Thyroid gland (tissue), 4 donors: ENCODE data around the gene FAM120A.

Experiments used
- CTCF ChIP-seq, 6 experiments: fragments of 200-600 bp in 3 of 6; fragments of 450-650 bp in 3 of 6; sonication (generic) in 3 of 6; IDR thresholded peaks; one replicate each; pipeline ENCODE4 v1.5.1; 2016 to 2019; ENCODE audit warnings: antibody characterized with exemption in 6 of 6, mild to moderate bottlenecking in 2 of 6, inconsistent platforms in 1 of 6, moderate library complexity in 1 of 6
- POLR2A ChIP-seq, 2 donors: fragments of 450-650 bp; IDR thresholded peaks; one replicate each; pipeline ENCODE4 v1.6.1; 2017; ENCODE audit warnings: antibody characterized with exemption in 2 of 2, mild to moderate bottlenecking in 2 of 2, moderate library complexity in 1 of 2

- TF ChIP-seq CTCF (IDR thresholded peaks at IDR 0.05) (no peak), POLR2A (IDR thresholded peaks at IDR 0.05) (no peak)
These were observed 57.6 kb downstream of the FAM120A start for GRCh38 chr9:93509084-93509483.
